K562 (cell line): ENCODE measurements around the gene TMEM50B. TPM values are rescaled to one million over a fixed set of nuclear protein-coding genes. Genes with fewer than 3 reads are reported as not detected.
A peak's percentile ranks its signal among the peaks of the same experiment; 100 is the strongest.

Experiments
- ATAC-seq: fragments of 200-7000 bp; cut with Tn5 transposase; 3 replicates; pipeline ENCODE4 v1.9.1; 2020; ENCODE audit warnings: moderate library complexity
- BruUV-seq: library from RNA; stranded (reverse); fragments of 400-500 nt; replicated peaks from 2 replicates; lab custom pipeline; 2021; lab: Mats Ljungman, UMichigan
- CTCF ChIA-PET: fragments of 300-600 bp; formaldehyde crosslinking; extraction: SDS; loops from one replicate; lab custom pipeline; 2021; ENCODE audit warnings: low intra/inter-chr PET ratio; lab: Yijun Ruan, JAX
- POLR2A ChIA-PET: fragments of 300-600, 350-650 bp; sonication (Branson Sonifier 250); formaldehyde crosslinking; extraction: SDS; loops from one replicate; lab custom pipeline; 2021; ENCODE audit warnings: antibody characterized with exemption, inconsistent platforms; lab: Yijun Ruan, JAX
- DNase-seq, 4 experiments: peaks; one replicate each; pipeline versions ENCODE4 v3.0.0 to v3.0.0-alpha.2; 2011 to 2018; ENCODE audit warnings: low spot score in 3 of 4, mixed read lengths in 3 of 4; ENCODE audit errors: extremely low read depth in 1 of 4
- FAIRE-seq: peaks from 2 replicates; lab custom pipeline; 2011; peaks lifted over from hg19 to GRCh38; lab: Jason Lieb, UNC
- H2AFZ ChIP-seq: 2 replicates; pipeline ENCODE4 v1.6.0; 2011; ENCODE audit warnings: low read depth, low read length, control low read depth, inconsistent platforms
- H3K27ac ChIP-seq: fragments of 200-600 bp; 3 replicates; pipeline ENCODE4 v1.8.0; 2011; ENCODE audit warnings: low read depth, mild to moderate bottlenecking, control low read depth, inconsistent platforms, low read length, moderate library complexity, mixed read lengths; ENCODE audit errors: extremely low read depth
- H3K27me3 ChIP-seq, 2 experiments: fragments of 300-600 bp in 1 of 2; 2 replicates in 1 of 2; 3 replicates in 1 of 2; pipeline versions ENCODE4 v1.6.0 to v1.8.0; 2011; ENCODE audit warnings: inconsistent platforms in 2 of 2, low read length in 2 of 2, mild to moderate bottlenecking in 1 of 2, mixed read lengths in 1 of 2, moderate library complexity in 1 of 2; ENCODE audit not compliant: control insufficient read depth in 2 of 2, insufficient read depth in 2 of 2
- H3K36me3 ChIP-seq: fragments of 300-600 bp; 3 replicates; pipeline ENCODE4 v1.8.0; 2011; ENCODE audit warnings: mild to moderate bottlenecking, low read length, inconsistent platforms; ENCODE audit not compliant: control insufficient read depth, insufficient read depth
- H3K4me1 ChIP-seq, 2 experiments: fragments of 200-600 bp in 1 of 2; replicated peaks in 1 of 2; 2 replicates in 1 of 2; 3 replicates in 1 of 2; pipeline versions ENCODE4 v1.5.1 to v1.8.0; 2011; ENCODE audit warnings: inconsistent platforms in 2 of 2, low read length in 2 of 2, mild to moderate bottlenecking in 1 of 2, mixed read lengths in 1 of 2, moderate library complexity in 1 of 2; ENCODE audit not compliant: control insufficient read depth in 2 of 2, insufficient read depth in 2 of 2
- H3K4me2 ChIP-seq: 2 replicates; pipeline ENCODE4 v1.6.1; 2011; ENCODE audit warnings: low read length, control low read depth, inconsistent platforms, mixed read lengths; ENCODE audit not compliant: insufficient read depth
- H3K4me3 ChIP-seq: fragments of 200-600 bp; sonication (generic), shearing (Covaris generic); 2 replicates; pipeline ENCODE4 v1.5.1; 2016; ENCODE audit warnings: control low read depth, inconsistent platforms
- H3K79me2 ChIP-seq: fragments of 200-600 bp; 3 replicates; pipeline ENCODE4 v1.8.0; 2011; ENCODE audit warnings: low read length, inconsistent platforms; ENCODE audit not compliant: control insufficient read depth, insufficient read depth
- H3K9ac ChIP-seq, 2 experiments: 2 replicates each; pipeline versions ENCODE4 v1.6.0 to v1.6.1; 2011; ENCODE audit warnings: low read depth in 2 of 2, low read length in 2 of 2, control low read depth in 1 of 2, inconsistent platforms in 1 of 2, mild to moderate bottlenecking in 1 of 2, mixed read lengths in 1 of 2; ENCODE audit not compliant: insufficient read depth in 1 of 2
- H3K9me1 ChIP-seq: one replicate; pipeline ENCODE4 v1.6.0; 2011; ENCODE audit warnings: inconsistent platforms, mild to moderate bottlenecking, low read length, moderate library complexity; ENCODE audit not compliant: control insufficient read depth, insufficient read depth
- H3K9me3 ChIP-seq: replicated peaks from 2 replicates; pipeline ENCODE4 v1.5.1; 2011; ENCODE audit warnings: low read depth, low read length, inconsistent platforms; ENCODE audit not compliant: control insufficient read depth, insufficient read depth
- H4K20me1 ChIP-seq: replicated peaks from 2 replicates; pipeline ENCODE4 v1.6.1; 2011; ENCODE audit warnings: low read length, inconsistent platforms, mixed read lengths; ENCODE audit not compliant: control insufficient read depth, insufficient read depth
- GABPB1 ChIP-seq: sonication (generic); formaldehyde crosslinking; IDR thresholded peaks from 2 replicates; pipeline ENCODE4 v1.8.0; 2022; ENCODE audit warnings: mild to moderate bottlenecking, missing genetic modification reagents
- HSF4 ChIP-seq: fragments of 250-450 bp; sonication (Bioruptor Pico); IDR thresholded peaks from 2 replicates; pipeline ENCODE4 v2.1.2; 2022; ENCODE audit warnings: mild to moderate bottlenecking, moderate library complexity, borderline replicate concordance
- PCBP1 ChIP-seq: fragments of 200-400 bp; formaldehyde crosslinking; IDR thresholded peaks from 2 replicates; pipeline ENCODE4 v1.6.1; 2018; ENCODE audit warnings: mild to moderate bottlenecking, low read depth, low read length; ENCODE audit not compliant: poor library complexity, severe bottlenecking
- POLR2G ChIP-seq: fragments of 200-400 bp; formaldehyde crosslinking; IDR thresholded peaks from 2 replicates; pipeline ENCODE4 v1.6.1; 2017; ENCODE audit warnings: low read depth, mild to moderate bottlenecking, antibody characterized with exemption, low read length, moderate library complexity
- POLR2H ChIP-seq: IDR thresholded peaks from 2 replicates; pipeline ENCODE4 v1.6.1; 2016; ENCODE audit warnings: missing genetic modification characterization, low read depth, mild to moderate bottlenecking, control low read depth, missing compliant biosample characterization, moderate library complexity
- SRSF3 ChIP-seq: fragments of 200-400 bp; formaldehyde crosslinking; IDR thresholded peaks from 2 replicates; pipeline ENCODE4 v1.6.1; 2016; ENCODE audit warnings: mild to moderate bottlenecking, low read length, moderate library complexity; ENCODE audit not compliant: insufficient read depth
- YY1 ChIP-seq, 3 experiments: IDR thresholded peaks; 2 replicates each; pipeline ENCODE4 v1.6.1; 2011; ENCODE audit warnings: low read length in 2 of 3, mild to moderate bottlenecking in 2 of 3, moderate library complexity in 2 of 3, borderline replicate concordance in 1 of 3, control low read depth in 1 of 3, low read depth in 1 of 3; ENCODE audit not compliant: insufficient read depth in 3 of 3, insufficient replicate concordance in 2 of 3, control insufficient read depth in 1 of 3, insufficient read length in 1 of 3; ENCODE audit errors: extremely low read depth in 1 of 3
- ZKSCAN1 ChIP-seq: fragments of 150-350 bp; IDR thresholded peaks from 2 replicates; pipeline ENCODE4 v1.6.1; 2016; ENCODE audit warnings: low read depth, low read length
- WGBS: fragments of 100-300 bp; shearing (Covaris generic); methylation state at CpG from one replicate; pipeline ENCODE4 v1.1.6; 2016; ENCODE audit warnings: low coverage, mixed read lengths; ENCODE audit not compliant: insufficient coverage; ENCODE audit errors: missing lambda C conversion rate; 5-methylcytosine and 5-hydroxymethylcytosine counted together
- in situ Hi-C: fragments of 300-500 bp; cut with MboI; formaldehyde crosslinking; loops from 4 replicates; pipeline ENCODE4 v1.15.0; 2018; ENCODE audit warnings: inconsistent platforms, mixed read lengths
- intact Hi-C: fragments of 100-400 bp; cut with micrococcal nuclease; formaldehyde crosslinking; loops from 2 replicates; pipeline ENCODE4 v1.14.2; 2022
- polyA plus RNA-seq, 8 experiments: library from polyadenylated mRNA; depleted of rRNA in 4 of 8; stranded (reverse) in 5 of 8; unstranded in 3 of 8; fragments of >200 nt; fragmentation: Nextera tagmentation in 2 of 8; fragmentation: Illumina TruSeq in 1 of 8; extraction: Ambion mirVana in 2 of 8; extraction: Trizol in 1 of 8; gene quantifications; 2 replicates each; pipeline versions ENCODE4 v1.2.1 to v1.2.3, GENCODE V29; 2011 to 2014; ENCODE audit warnings: inconsistent platforms in 1 of 8, missing spikeins in 1 of 8
- total RNA-seq, 7 experiments: library from RNA; depleted of rRNA in 6 of 7; stranded (reverse); fragments of >200 nt in 6 of 7; fragmentation: Illumina TruSeq in 2 of 7; extraction: Trizol in 2 of 7; gene quantifications; 2 replicates each; pipeline versions ENCODE4 v1.2.1 to v1.2.3, GENCODE V29; 2011 to 2021; ENCODE audit warnings: low replicate concordance in 1 of 7
- TF ChIP-seq, protein P1 (sequence below), 3 experiments: fragments of 200-800 bp in 1 of 3; sonication (Bioruptor generic) in 1 of 3; sonication (generic) in 1 of 3; formaldehyde crosslinking in 1 of 3; IDR thresholded peaks; 2 replicates each; pipeline versions ENCODE4 v1.6.1 to v1.8.0; 2016 to 2022; ENCODE audit warnings: mild to moderate bottlenecking in 2 of 3, missing compliant biosample characterization in 2 of 3, missing genetic modification characterization in 2 of 3, missing genetic modification reagents in 1 of 3
- TF ChIP-seq, protein P2 (sequence below): fragments of 200-800 bp; sonication (Bioruptor generic); IDR thresholded peaks from 2 replicates; pipeline ENCODE4 v1.6.1; 2017; ENCODE audit warnings: missing genetic modification characterization, missing compliant biosample characterization
- TF ChIP-seq, protein P3 (sequence below), 2 experiments: IDR thresholded peaks; 2 replicates each; pipeline ENCODE4 v1.6.1; 2011; ENCODE audit warnings: borderline replicate concordance in 1 of 2, control low read depth in 1 of 2, low read depth in 1 of 2, low read length in 1 of 2, mild to moderate bottlenecking in 1 of 2, mixed read lengths in 1 of 2, moderate library complexity in 1 of 2; ENCODE audit not compliant: insufficient read depth in 1 of 2, insufficient read length in 1 of 2, poor library complexity in 1 of 2, severe bottlenecking in 1 of 2; ENCODE audit errors: extremely low read depth in 1 of 2

Gene TMEM50B
- total and polyA plus RNA-seq, 9 of the 15 experiments (the other 6 are each of a cell fraction or from before 2014, with no cell fraction given) = 20.5 to 64.6 (median 28.9) TPM

DNA sequence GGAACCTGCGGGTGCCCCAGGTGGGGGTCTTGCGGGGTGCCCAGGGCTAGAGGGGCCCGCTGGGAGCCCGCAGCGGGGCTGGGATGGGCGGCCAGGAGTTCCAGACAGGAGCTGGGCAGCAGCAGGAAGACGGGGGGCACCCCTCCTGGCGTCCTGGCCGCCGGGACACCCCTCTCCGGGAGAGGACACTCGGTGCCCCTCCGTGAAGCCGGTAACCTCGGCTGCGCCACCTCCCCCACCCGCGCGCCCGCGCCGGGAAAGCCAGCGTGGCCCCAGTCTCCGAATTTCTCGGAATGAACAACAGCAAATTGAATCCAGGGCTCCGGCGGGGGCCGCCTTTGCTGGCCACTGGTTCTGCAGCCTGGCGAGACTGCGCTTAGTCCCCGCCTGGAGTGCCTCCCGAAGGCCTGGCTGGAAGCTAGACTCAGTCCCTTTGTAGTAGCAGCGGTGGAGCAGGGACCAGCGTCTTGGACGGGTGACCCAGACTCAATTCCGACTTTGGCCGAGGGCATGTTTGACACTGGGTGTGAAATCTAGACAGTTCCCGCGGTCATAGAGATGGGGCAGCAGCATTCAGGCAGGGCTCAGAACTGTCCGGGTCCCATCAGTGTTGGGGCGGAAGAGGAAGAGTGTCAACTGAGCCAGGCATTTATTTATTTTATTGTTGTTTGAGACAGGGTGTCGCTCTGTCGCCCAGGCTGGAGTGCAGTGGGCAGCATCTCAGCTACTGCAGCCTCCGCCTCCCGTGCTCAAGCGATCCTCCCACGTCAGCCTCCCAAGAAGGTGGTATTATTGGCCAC, 75.8 kb downstream of the TMEM50B start (continued):
- TF ChIP-seq, protein P1, sequence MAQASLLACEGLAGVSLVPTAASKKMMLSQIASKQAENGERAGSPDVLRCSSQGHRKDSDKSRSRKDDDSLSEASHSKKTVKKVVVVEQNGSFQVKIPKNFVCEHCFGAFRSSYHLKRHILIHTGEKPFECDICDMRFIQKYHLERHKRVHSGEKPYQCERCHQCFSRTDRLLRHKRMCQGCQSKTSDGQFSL (CRISPR knock-in tag; IDR thresholded peaks at IDR 0.05) = peak; percentile 43
- TF ChIP-seq, protein P1 (tag; IDR thresholded peaks at IDR 0.05) = no peak
- 0 out of 2 replicates have a peak, but pooled peaks have one; percentile 30 for TF ChIP-seq GABPB1 (CRISPR knock-in tag)

DNA sequence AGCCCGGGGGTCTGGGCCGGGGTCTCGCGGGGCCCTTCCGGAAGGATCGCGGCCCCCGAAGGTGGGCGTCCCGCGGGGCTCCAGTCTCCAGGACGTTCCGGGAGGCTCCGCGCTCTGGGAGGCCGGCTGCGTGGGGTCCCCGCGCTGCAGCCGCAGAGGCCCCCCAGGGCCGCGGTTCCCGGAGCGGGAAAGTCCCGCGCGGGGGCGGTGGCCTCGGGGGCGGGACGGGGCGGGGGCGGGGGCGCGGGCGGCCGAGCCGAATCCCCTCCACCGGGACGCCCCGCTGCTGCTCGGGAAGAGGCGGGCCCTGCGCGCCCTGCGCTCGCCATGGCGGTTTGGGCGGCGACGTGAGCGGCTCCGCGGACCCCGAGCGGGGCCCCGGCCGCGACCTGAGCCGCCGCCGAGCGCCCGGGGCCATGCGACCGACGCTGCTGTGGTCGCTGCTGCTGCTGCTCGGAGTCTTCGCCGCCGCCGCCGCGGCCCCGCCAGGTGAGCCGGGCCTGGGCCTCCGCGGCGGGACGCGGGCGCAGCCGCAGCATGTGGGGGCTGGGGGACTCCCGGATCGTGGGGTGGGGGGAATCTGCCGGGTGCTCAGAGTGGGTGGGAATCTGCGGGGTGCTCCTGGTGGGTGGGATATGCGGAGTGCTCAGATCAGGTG, 76.5 kb downstream of the TMEM50B start, which contains the start of gene IFNGR2:
Gene IFNGR2 (plus strand): TSS at position 286 of the 658 bp plus-strand sequence. CDS start 131 bp downstream, at position 417.
- peak; percentile 59 to 92 (median 86) for DNase-seq
- intact Hi-C loops (loop anchor here (5.0 kb wide), 1 partner anchor 139 kb away; the partner anchor contains the start of genes GART and SON), in situ Hi-C loops (no loop called here)
- ATAC-seq = peak; percentile 64
- H3K9ac ChIP-seq = peak within 1 kb of the TSS; percentile 89 to 99
- peak within 1 kb of the TSS; percentile 87 for H3K4me2 ChIP-seq
- ChIA-PET CTCF (interaction anchor here (0.7 kb wide), 1 partner anchor 1010 kb away, joined by 3 read pairs; no protein-coding TSS in a partner anchor), POLR2A (no interaction called here)
- BruUV-seq = no TSS peak
- H3K4me3 ChIP-seq = peak within 1 kb of the TSS; percentile 75
- H3K9me3 ChIP-seq = no peaks in the 10 kb centered on the region
- peaks cover 4% of the 10 kb centered on the region; the same call in 2 of the 3 replicates for H3K36me3 ChIP-seq
- peaks cover 40% of the 10 kb centered on the region for H3K79me2 ChIP-seq
- peak within 1 kb of the TSS; percentile 77 for H2AFZ ChIP-seq
- WGBS = 1% methylated on average over 27 of the region's 89 CpGs
- no peaks in the 10 kb centered on the region for H3K27me3 ChIP-seq
- no peak for FAIRE-seq
- peaks cover under 1% of the 10 kb centered on the region; the same call in 1 of the 2 replicates for H4K20me1 ChIP-seq
- H3K27ac ChIP-seq = peak within 1 kb of the TSS; percentile 84
- H3K4me1 ChIP-seq = peaks cover 8 to 35% of the 10 kb centered on the region in 2 experiments; a peak in 4 of 5 replicates
- no peaks in the 10 kb centered on the region for H3K9me1 ChIP-seq
- TF ChIP-seq, protein P2, sequence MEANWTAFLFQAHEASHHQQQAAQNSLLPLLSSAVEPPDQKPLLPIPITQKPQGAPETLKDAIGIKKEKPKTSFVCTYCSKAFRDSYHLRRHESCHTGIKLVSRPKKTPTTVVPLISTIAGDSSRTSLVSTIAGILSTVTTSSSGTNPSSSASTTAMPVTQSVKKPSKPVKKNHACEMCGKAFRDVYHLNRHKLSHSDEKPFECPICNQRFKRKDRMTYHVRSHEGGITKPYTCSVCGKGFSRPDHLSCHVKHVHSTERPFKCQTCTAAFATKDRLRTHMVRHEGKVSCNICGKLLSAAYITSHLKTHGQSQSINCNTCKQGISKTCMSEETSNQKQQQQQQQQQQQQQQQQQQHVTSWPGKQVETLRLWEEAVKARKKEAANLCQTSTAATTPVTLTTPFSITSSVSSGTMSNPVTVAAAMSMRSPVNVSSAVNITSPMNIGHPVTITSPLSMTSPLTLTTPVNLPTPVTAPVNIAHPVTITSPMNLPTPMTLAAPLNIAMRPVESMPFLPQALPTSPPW (CRISPR knock-in tag) = peak; percentile 79
- TF ChIP-seq PCBP1 = peak; percentile 54
- 0 out of 2 replicates have a peak, but pooled peaks have one; percentile 48 for TF ChIP-seq POLR2H
- no peak for TF ChIP-seq HSF4
- TF ChIP-seq SRSF3 = no peak
- TF ChIP-seq, protein P3, sequence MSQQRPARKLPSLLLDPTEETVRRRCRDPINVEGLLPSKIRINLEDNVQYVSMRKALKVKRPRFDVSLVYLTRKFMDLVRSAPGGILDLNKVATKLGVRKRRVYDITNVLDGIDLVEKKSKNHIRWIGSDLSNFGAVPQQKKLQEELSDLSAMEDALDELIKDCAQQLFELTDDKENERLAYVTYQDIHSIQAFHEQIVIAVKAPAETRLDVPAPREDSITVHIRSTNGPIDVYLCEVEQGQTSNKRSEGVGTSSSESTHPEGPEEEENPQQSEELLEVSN (IDR thresholded peaks at IDR 0.05; ENCODE audit: borderline replicate concordance in 1 of 2, extremely low read depth in 1 of 2, insufficient read depth in 1 of 2, insufficient read length in 1 of 2, low read depth in 1 of 2, low read length in 1 of 2, poor library complexity in 1 of 2, severe bottlenecking in 1 of 2) = peak; percentile 42 to 70
- no peak for TF ChIP-seq ZKSCAN1
- peak in 2 of 3 experiments; percentile 84 to 87 for TF ChIP-seq YY1 (IDR thresholded peaks at IDR 0.05; ENCODE audit: borderline replicate concordance in 1 of 3, control insufficient read depth in 1 of 3, extremely low read depth in 1 of 3, insufficient read depth in 3 of 3, insufficient read length in 1 of 3, insufficient replicate concordance in 2 of 3, low read depth in 1 of 3, low read length in 2 of 3)
- peak; percentile 73 for TF ChIP-seq POLR2G
